Suppressor macrophage treated with lipopolysaccharide for 1 hour (primary cell): Measurements from ENCODE around the gene PPP2R1A.

Source experiments
- DNase-seq, 3 donors: peaks; one replicate each; pipeline ENCODE4 v3.0.0-alpha.2; 2020 to 2022

Gene PPP2R1A

DNA sequence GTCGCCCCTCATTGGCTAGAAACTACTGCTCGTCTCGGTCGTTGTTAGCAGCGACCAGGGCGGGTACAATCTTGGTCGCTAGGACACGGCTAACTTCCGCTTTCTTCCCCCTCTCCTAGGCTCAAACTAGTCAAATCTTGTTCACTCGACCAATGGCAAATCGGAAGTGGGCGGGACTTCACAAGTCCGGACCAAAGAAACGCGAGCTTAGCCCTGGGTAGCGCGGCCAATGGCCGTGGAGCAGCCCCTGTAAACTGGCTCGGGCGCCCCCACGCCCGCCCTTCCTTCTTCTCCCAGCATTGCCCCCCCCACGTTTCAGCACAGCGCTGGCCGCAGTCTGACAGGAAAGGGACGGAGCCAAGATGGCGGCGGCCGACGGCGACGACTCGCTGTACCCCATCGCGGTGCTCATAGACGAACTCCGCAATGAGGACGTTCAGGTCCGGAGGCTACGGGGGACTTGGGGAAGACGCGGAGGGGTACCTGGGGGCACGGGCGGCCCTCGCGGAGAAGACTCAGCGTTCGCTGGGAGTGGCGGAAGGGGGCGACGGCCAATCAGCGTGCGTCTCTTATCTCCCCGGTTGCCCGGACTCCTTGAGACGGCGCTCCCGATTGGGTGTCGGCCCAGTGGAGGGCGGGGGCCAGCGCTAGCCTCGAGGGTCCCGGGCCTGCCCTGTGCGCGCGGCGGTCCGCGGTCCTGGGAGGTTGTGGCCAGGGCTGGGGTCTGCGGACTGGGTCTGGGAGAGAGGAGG is at the start of gene PPP2R1A:
TSS of gene PPP2R1A (plus strand) at position 318 of the 752 bp plus-strand sequence. CDS start at position 363, 45 bp downstream.
- peak; percentile 100 for DNase-seq

DNA sequence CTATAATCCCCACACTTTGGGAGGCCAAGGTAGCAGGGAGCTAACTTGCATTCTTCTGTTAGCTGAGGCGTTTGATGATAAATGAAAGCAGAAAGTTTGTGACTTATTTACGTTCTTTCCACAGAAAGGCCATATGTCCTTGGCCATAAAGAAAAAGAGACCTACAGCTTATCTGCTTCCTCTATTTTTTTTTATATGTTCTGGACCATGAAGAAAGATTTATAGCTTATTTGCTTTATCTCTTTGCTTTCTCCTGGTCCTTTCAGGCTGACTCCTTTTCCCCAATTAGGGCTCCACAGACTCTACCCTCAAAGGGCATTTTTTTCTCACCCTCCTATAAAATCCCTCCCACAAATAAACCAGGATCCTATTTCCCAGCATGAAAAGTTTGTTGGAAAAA is 48.6 kb upstream of the PPP2R1A start:
- DNase-seq: no peak

DNA sequence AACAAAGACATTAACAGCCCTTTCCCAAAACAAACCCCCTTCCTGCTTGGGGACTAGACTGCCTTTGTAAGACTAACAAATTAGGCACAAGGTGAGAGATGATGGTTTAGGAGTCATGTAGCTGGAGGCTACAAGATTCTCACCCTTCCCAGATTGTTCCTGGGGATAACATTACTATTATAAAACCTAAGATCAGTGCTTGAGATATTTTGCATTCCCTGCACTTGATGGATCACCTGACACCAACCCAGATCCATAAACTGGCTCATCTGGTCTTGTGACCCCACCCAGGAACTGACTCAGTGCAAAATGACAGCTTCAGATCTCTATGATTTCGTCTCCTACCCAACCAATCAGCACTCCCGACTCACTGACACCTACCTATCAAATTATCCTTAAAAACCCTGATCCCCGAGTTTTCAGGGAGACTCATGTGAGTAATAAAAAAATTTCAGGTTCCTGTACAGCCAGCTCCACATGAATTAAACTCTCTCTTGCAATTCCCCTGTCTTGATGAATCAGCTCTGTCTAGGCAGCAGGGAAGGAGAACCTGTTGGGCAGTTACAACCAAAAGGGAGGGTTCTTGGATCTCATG is 47.8 kb upstream of the PPP2R1A start:
- no peak for DNase-seq

DNA sequence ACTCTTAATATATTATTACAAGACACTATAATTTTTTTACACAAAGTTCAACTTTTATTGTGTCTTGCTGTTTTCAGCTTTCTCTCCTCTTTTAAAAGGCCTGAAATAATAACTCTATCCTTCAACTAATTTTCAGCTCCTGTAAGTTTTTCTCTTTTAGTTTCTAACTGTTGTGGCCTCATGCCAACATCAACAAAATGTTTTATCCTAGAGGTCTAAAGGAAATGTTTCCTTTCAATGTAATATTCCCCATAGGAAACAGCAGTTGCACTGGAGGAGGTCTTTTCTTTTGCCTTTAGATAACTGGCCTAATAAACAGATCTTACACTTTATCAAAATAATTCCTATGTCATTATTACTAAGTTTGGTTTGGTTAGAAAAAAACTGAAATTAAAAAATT is 41.6 kb upstream of the PPP2R1A start:
- no peak for DNase-seq

DNA sequence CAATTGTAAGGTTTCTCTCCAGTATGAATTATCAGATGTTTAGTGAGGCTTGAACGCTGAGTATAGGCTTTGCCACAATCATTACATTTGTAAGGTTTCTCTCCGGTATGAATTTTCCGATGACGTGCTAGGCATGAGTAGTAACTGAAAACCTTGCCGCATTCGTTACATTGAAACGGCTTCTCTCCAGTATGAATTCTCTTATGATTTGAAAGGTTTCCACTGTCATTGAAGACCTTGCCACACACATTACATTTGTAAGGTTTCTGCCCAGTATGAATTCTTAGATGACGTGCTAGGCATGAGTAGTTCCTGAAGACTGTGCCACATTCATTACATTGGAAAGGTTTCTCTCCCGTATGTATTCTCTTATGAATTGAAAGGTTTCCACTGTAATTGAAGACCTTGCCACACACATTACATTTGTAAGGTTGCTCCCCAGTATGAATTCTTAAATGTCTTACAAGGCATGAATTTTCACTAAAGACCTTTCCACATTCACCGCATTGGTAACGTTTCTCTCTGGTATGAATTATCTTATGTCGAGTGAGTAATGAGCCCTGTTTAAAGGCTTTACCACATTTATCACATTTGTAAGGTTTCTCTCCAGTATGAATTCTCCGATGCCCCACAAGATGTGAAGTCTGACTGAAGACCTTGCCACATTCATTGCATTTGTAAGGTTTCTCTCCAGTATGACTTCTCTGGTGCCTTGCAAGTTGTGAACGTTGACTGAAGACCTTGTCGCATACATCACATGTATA is 34.1 kb upstream of the PPP2R1A start:
- DNase-seq: no peak

DNA sequence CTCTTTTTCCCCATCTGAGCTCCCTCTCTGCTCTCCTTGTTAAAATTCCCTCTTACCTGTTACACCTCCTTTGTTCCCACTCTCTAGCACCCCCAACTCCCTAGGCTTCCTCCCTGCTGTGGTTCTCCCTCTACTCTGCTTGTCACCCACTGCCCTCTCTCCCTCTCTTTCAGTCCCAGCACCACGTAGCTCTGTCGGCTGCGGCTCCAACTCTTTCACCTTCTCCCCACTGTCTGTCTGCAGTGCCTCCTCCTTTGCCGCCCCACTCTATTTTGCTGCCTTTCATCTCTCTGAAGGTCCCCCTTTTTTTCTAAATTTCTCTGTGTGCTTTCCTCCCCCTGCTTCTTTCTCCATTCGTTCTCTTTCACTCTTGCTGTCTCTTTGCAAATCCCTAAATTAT is 19.5 kb upstream of the PPP2R1A start:
- no peak for DNase-seq

DNA sequence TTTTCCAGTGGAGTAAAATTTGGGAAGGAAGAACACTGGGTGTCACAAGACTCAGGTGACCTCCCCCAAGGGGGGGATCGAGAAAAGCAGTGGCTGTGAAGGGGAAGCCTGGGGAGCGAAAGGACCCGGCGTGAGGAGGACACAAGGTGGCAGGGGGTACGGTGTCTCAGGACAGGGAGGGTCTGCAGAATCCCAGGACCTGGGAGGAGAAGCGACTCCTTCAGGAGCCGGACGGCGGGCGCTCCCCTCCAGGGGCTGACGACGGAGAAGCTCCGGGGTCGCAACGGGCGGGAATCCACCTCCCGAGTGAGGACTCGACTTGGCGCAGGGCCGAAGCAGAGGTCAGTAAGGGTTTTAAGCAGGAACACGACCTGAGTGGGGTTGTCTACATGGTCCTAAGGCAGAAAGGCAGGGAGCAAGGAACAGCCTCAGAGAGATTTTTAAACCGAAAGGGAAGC is 19.0 kb upstream of the PPP2R1A start:
- peak in 1 of 3 donors; percentile 11 for DNase-seq

DNA sequence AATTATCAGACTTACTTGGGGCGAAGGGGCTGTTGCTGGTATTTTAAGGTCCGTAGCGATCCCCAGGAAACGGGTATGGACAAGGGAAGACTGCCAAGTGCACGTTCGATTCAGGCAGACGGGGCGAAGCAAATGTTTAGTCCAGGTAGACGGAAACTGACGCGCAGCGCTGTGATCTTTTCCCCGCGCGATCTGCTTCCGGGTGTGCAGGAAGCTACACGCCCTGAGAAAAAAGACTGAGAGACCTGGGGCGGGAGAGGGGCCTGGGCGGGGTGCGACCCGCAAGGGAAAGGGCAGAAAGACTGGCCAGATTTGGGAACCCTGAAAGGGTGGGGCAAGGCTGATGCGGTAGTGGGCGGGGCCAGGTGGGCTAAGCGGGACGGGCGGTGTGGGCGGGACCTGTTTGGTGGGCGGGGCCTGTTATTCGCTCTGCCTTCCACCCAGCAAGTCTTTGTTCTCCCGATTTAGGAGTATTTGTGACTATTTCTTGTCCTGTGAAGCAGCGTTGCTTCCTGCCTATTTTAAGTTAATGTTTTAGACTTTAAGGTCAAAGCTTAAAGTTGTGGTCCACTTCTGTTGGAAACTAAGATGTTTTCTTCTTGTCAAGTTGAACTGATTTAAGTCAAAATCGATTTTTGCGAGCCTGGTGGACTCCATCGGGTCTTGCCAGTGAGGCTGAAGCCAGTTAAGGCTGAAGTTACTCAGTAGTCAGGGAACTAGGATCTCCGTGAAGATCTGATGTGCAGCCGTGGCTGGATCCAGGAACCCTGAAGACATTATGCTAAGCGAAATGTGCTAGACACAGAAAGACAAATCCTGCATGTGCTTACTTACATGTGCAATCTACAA is 18.3 kb upstream of the PPP2R1A start, which contains the start of gene ZNF836:
TSS of gene ZNF836 (minus strand) at position 301 of the 849 bp plus-strand sequence. CDS start 3,549 bp downstream, outside the sequence.
- peak; percentile 71 to 92 (median 83) for DNase-seq

DNA sequence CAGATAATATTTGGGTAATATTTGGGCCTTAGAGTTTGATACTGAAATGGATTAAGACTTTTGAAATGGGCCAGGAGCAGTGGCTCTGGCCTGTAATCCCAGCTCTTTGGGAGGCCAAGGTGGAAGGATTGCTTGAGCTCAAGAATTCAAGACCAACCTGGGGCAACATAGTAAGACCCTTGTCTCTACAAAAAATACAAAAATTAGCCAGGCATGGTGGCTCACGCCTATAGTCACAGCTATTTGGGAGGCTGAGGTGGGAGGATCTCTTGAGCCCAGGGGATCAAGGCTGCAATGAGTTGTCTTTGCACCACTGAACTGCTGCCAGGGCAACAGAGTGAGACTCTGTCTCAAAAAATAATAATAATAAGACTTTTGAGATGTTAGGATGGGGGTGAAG is 17.5 kb upstream of the PPP2R1A start:
- no peak for DNase-seq

DNA sequence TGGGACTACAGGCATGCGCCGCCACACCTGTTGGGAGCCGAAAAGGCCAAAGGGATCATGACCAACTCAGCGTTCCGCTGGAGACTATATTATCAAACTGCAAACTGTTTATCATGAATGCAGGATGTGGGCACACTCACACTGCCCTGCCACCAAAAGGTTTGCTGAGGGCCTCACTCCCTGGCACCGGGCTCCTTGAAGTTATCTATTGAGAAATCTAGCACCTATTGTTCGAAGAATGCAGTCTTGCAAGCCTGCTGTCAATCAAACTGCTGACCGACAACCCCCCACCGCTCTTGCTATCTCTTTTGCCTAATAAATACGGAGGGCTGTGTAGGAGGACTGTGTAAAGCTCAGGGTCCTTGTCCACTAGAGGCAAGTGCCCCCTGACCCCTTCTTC is 13.3 kb upstream of the PPP2R1A start:
- no peak for DNase-seq

DNA sequence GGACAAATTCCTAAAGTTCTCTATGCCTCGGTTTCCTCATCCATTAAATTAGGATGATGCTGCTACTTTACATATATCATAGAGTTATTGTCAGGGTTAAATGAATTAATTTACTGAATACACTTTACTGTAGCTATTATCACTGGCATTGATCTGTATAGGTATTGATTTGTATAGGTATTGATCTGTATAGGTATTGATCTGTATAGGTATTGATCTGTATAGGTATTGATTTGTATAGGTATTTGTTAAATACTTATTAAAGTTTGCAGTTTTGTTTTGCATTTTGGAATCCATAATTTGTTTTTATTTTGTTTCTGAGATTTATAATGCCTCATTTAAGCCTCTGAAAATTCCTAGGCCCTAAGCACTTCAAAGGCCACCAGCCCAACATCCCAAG is 2.4 kb upstream of the PPP2R1A start:
- no peak for DNase-seq

DNA sequence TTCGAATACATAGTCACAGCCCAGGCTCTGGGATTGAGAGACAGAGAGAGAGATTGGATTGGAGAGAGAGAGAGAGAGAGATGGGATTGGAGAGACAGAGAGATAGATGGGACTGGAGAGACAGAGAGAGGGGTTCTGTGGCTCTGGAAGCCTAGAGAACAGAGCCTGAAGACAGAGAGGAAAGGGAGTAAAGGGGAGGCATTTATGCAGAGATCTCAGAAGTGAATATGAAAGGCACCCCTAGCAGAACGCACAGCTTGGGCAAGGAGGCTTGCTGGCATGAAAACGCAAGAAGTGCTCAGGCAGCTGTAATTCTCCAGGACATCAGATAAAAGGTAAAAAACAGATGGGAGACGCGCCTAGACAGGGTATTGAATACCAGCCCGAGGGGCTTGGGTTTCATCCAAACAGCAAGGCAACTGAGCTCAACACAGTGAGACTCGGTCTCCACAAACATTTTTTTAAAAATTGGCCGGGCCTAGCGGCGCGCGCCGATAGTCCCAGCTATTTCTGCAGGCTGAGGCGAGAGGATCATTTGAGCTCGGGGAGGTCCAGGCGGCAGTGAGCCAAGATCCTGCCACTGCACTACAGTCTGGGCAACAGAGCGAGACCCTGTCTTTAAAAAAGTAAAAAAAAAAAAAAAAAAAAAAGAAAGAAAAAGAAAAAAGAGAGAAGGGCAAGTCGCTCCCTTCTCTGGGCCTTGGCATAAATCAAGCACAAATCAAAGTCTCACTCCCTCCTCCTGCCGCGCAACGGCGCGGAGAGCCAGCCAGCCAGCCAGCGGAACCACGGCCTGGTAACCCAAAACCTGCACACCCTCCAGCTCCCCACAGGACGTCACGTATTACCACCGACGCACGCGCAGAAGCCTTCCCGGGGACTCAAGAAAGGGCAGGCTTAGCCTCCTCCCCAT is 774 bp upstream of the PPP2R1A start:
- no peak for DNase-seq

DNA sequence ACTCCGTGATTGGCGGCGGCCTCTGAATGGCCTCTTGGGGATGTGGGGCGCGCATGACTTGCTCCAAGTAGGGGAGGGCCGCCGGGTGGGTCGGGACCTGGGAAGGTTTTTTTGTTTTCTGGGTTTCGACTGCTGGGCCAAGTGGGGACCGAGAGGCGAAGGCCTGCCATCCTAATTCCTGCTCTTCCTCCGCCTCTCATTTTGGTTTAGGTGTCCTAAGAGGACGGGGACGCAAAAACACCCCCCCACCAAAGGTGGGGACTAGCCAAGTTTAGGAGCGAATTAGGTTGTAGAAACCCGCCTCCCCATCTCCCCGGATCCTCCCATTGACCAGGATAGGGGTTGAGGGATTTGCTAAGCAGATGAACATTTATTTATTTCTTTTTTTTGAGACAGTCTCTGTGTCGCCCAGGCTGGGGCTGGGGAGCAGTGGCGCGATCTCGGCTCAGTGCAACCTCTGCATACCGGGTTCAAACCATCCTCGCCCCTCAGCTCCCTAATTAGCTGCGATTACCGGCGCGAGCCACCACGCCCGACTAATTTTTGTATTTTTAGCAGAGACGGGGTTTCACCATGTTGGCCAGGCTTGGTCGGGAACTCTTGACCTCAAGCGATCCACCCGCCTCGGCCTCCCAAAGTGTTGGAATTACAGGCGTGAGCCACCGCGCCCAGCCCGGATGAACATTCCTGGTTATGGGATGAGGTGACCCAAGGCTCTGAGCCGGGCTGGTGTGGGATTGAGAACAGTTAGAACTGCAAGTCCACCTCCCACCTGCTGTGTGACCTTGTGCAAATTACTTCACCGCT is 838 bp downstream of the PPP2R1A start:
- DNase-seq: no peak

DNA sequence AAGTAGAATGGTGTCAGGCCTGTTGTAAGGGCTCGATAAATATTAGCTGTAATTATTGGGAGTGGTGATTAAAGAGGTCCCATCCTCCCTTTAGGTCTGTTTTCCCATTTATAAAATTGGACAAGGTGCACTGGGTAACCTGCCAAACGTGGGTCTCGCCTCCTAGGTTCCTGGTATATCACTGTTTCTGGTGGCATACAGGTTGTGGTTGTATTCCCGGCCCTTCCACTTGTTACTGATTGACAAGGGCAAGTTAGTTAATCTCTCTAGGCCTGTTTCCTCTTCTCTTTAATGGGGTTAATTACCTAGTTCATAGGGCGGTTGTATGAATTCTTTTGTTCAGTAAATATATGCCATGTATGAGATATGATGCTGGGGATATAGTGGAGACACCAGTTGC is 1.5 kb downstream of the PPP2R1A start:
- DNase-seq: no peak

DNA sequence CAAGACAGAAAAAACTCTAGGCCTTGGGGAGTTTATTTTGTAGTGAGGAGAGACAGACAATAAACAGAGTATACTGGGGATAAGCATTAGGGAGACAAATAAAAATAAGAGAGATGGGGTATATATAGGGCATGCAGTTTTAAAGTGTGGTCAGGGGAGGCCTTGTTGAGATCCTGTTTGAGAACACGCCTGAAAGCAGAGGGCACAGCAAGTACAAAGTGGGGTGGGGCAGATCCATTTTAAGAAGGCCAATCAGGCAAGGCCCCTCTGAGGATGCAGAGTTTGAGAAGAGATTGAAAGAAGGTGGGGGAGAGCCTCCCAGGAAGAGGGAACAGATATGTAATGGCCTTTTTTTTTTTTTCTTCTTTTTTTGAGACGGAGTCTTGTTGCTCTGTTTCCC is 2.1 kb downstream of the PPP2R1A start:
- no peak for DNase-seq

DNA sequence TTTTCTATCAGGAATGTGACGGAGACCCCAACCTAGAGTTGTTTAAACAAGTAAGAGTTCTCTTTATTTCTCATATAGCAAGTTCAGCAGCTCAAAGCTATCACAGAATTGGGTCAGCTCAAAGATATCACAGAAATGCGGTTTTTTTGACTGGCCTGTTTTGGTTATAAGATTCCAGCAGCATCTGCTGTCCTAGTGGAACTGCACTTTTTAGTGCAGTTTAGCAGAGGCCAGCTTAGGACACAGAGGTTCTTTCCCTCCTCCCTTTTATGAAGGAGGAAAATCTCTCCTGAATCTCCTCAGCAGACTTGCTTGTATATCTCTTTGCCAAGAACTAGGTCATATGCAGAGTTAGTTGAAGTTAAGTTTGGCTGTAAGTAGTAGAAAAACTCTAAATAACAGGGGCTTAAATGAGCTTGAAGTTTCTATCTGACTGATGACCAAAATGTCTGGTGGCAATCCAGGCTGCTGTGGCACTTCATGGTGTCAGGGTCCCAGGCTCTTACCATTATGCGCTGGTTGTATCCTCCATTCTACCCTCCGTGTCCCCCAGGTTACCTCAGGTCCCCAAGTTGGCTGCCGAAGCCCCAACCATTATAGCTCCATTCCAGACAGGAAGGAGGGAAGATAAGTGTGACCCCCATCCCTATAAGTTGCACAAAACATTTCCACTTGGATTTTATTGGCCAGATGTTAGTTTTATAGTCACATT is 6.6 kb downstream of the PPP2R1A start:
- no peak for DNase-seq

DNA sequence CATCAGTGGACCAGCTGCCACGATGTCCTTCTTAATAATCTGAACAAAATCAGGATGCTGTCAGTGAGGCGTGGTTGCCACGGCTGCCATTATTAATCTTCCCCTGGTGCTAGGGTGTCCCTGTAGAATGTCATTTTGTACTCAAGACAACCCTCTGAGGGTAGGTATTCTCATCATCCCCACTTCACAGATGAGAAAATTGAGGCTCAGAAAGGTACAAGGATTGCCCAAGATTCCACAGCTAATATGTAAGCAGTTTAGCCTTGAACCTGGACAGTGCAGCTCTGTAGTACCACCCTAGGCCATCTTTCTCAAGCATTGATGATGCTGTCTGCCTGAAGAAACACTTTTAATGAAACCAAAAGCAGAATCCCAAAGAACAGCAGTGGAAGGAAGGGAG is 8.1 kb downstream of the PPP2R1A start:
- no peak for DNase-seq

DNA sequence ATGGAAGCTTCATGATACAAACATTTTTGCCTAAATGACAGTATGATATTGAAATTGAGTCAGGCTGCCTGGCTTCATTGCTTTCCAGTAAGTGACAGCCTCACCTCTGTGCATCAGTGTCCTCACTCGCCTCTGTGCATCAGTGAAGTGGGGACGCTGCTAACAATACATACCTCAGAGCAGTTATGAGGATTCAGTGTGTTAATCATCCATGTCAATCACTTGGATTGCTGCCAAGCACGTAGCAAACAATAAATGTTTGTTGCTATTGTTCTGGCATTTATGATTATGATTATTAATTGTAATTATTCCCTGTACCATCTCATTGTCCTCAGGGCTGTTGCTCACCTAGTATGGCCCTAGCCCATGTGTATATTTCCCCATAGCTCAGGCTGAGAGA is 8.8 kb downstream of the PPP2R1A start:
- no peak for DNase-seq

DNA sequence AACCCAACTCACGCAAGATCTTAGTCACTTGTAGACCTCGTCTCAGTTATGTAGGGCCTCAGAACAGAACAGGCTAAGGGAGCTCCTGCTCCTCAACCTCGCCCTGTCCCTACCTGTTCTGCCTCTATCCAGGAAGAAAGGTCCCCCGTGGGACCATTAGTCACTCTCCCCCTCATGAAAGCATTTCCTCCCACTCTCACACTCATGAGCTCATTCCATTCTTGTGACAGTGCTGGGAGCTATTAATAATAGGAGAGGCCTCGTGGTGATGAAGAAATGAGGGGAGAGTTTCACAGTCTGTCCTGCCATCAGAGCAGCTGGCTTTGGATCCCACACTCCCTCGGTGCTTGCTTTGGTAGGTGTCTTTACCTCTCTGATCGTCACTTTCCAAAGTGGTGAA is 10.2 kb downstream of the PPP2R1A start:
- DNase-seq: peak; percentile 31 to 64 (median 60)
